HEK293 (cell line): ENCODE data around the gene NFATC3.

ENCODE experiments used
- CTCF ChIA-PET: fragments of 350-600 bp; formaldehyde crosslinking; extraction: SDS; loops from one replicate; lab custom pipeline; 2021; ENCODE audit warnings: antibody characterized with exemption; lab: Yijun Ruan, JAX
- POLR2A ChIA-PET: fragments of 300-600 bp; formaldehyde crosslinking; extraction: SDS; loops from one replicate; lab custom pipeline; 2020; ENCODE audit warnings: antibody characterized with exemption, inconsistent platforms; lab: Yijun Ruan, JAX
- H3K27ac ChIP-seq: fragments of 200-500 bp; sonication (Bioruptor generic); 2 replicates; pipeline ENCODE4 v1.5.1; 2014; ENCODE audit warnings: low read depth, low read length, control low read depth, inconsistent platforms; ENCODE audit errors: extremely low read depth
- H3K36me3 ChIP-seq, 2 experiments: fragments of 200-500 bp in 1 of 2; sonication (Bioruptor generic) in 1 of 2; 1 replicate in 1 of 2; 2 replicates in 1 of 2; pipeline ENCODE4 v1.5.1; 2014 to 2017; ENCODE audit warnings: inconsistent platforms in 2 of 2, low read length in 2 of 2; ENCODE audit not compliant: control insufficient read depth in 2 of 2, insufficient read depth in 1 of 2
- H3K4me1 ChIP-seq: fragments of 200-500 bp; sonication (Bioruptor generic); 2 replicates; pipeline ENCODE4 v1.5.1; 2014; ENCODE audit warnings: mild to moderate bottlenecking, low read length, inconsistent platforms; ENCODE audit not compliant: control insufficient read depth, insufficient read depth
- H3K4me3 ChIP-seq: 2 replicates; pipeline ENCODE4 v1.5.1; 2011; ENCODE audit warnings: low read depth, mild to moderate bottlenecking, control low read depth, low read length, moderate library complexity
- H3K9me3 ChIP-seq: fragments of 200-500 bp; sonication (Bioruptor generic); 2 replicates; pipeline ENCODE4 v1.5.1; 2014; ENCODE audit warnings: low read depth, low read length, inconsistent platforms; ENCODE audit not compliant: control insufficient read depth, insufficient read depth
- BCL11A ChIP-seq: fragments of 450-650 bp; formaldehyde crosslinking; IDR thresholded peaks from 2 replicates; pipeline ENCODE4 v1.5.1; 2016; ENCODE audit warnings: low read depth, missing biosample characterization, missing genetic modification characterization
- BCL6B ChIP-seq: fragments of 450-650 bp; formaldehyde crosslinking; IDR thresholded peaks from 2 replicates; pipeline ENCODE4 v1.5.1; 2017; ENCODE audit warnings: missing biosample characterization, missing genetic modification characterization
- EGR2 ChIP-seq: fragments of 450-650 bp; formaldehyde crosslinking; IDR thresholded peaks from 2 replicates; pipeline ENCODE4 v1.5.1; 2016; ENCODE audit warnings: low read depth, missing biosample characterization, missing genetic modification characterization
- GLIS1 ChIP-seq: fragments of 450-650 bp; formaldehyde crosslinking; IDR thresholded peaks from 2 replicates; pipeline ENCODE4 v1.5.1; 2016; ENCODE audit warnings: missing biosample characterization, missing genetic modification characterization
- INSM2 ChIP-seq: fragments of 450-650 bp; formaldehyde crosslinking; IDR thresholded peaks from 2 replicates; pipeline ENCODE4 v1.5.1; 2016; ENCODE audit warnings: missing biosample characterization, missing genetic modification characterization
- KLF1 ChIP-seq: fragments of 450-650 bp; formaldehyde crosslinking; IDR thresholded peaks from 2 replicates; pipeline ENCODE4 v1.5.1; 2016; ENCODE audit warnings: missing biosample characterization, missing genetic modification characterization
- PRDM4 ChIP-seq: fragments of 450-650 bp; formaldehyde crosslinking; IDR thresholded peaks from 2 replicates; pipeline ENCODE4 v1.5.1; 2017; ENCODE audit warnings: missing biosample characterization, missing genetic modification characterization
- SP2 ChIP-seq: fragments of 450-650 bp; formaldehyde crosslinking; IDR thresholded peaks from 2 replicates; pipeline ENCODE4 v1.5.1; 2016; ENCODE audit warnings: missing biosample characterization, missing genetic modification characterization
- YY2 ChIP-seq: fragments of 450-650 bp; formaldehyde crosslinking; IDR thresholded peaks from 2 replicates; pipeline ENCODE4 v1.5.1; 2016; ENCODE audit warnings: missing biosample characterization, missing genetic modification characterization
- ZBTB10 ChIP-seq: fragments of 450-650 bp; formaldehyde crosslinking; IDR thresholded peaks from 2 replicates; pipeline ENCODE4 v1.5.1; 2016; ENCODE audit warnings: missing biosample characterization, missing genetic modification characterization
- ZBTB17 ChIP-seq: fragments of 450-650 bp; formaldehyde crosslinking; IDR thresholded peaks from 2 replicates; pipeline ENCODE4 v1.5.1; 2016; ENCODE audit warnings: missing biosample characterization, missing genetic modification characterization
- ZBTB20 ChIP-seq: fragments of 450-650 bp; formaldehyde crosslinking; IDR thresholded peaks from 2 replicates; pipeline ENCODE4 v1.5.1; 2016; ENCODE audit warnings: missing biosample characterization, missing genetic modification characterization
- ZFP69B ChIP-seq: fragments of 450-650 bp; formaldehyde crosslinking; IDR thresholded peaks from 2 replicates; pipeline ENCODE4 v1.5.1; 2016; ENCODE audit warnings: missing biosample characterization, missing genetic modification characterization
- ZNF114 ChIP-seq: fragments of 450-650 bp; formaldehyde crosslinking; IDR thresholded peaks from 2 replicates; pipeline ENCODE4 v1.5.0; 2017; ENCODE audit warnings: missing biosample characterization, missing genetic modification characterization
- ZNF132 ChIP-seq: fragments of 450-650 bp; formaldehyde crosslinking; IDR thresholded peaks from 2 replicates; pipeline ENCODE4 v1.5.1; 2017; ENCODE audit warnings: missing biosample characterization, missing genetic modification characterization, borderline replicate concordance
- ZNF155 ChIP-seq: fragments of 450-650 bp; formaldehyde crosslinking; IDR thresholded peaks from 2 replicates; pipeline ENCODE4 v1.5.1; 2016; ENCODE audit warnings: missing biosample characterization, missing genetic modification characterization
- ZNF324 ChIP-seq: fragments of 450-650 bp; formaldehyde crosslinking; IDR thresholded peaks from 2 replicates; pipeline ENCODE4 v1.5.1; 2016; ENCODE audit warnings: missing biosample characterization, missing genetic modification characterization
- ZNF335 ChIP-seq: fragments of 450-650 bp; formaldehyde crosslinking; conservative IDR thresholded peaks from 2 replicates; pipeline ENCODE4 v1.5.1; 2016; ENCODE audit warnings: missing biosample characterization, missing genetic modification characterization
- ZNF362 ChIP-seq: fragments of 450-650 bp; formaldehyde crosslinking; IDR thresholded peaks from 2 replicates; pipeline ENCODE4 v1.5.1; 2016; ENCODE audit warnings: missing biosample characterization, missing genetic modification characterization
- ZNF391 ChIP-seq: fragments of 450-650 bp; formaldehyde crosslinking; IDR thresholded peaks from 2 replicates; pipeline ENCODE4 v1.5.1; 2016; ENCODE audit warnings: low read depth, missing biosample characterization, missing genetic modification characterization, borderline replicate concordance
- ZNF514 ChIP-seq: fragments of 450-650 bp; formaldehyde crosslinking; IDR thresholded peaks from 2 replicates; pipeline ENCODE4 v1.5.1; 2016; ENCODE audit warnings: missing biosample characterization, missing genetic modification characterization
- ZNF585B ChIP-seq: fragments of 450-650 bp; formaldehyde crosslinking; IDR thresholded peaks from 2 replicates; pipeline ENCODE4 v1.5.1; 2016; ENCODE audit warnings: missing biosample characterization, missing genetic modification characterization
- ZNF670 ChIP-seq: fragments of 450-650 bp; formaldehyde crosslinking; IDR thresholded peaks from 2 replicates; pipeline ENCODE4 v1.5.1; 2016; ENCODE audit warnings: missing biosample characterization, missing genetic modification characterization, low read depth
- ZNF707 ChIP-seq: fragments of 450-650 bp; formaldehyde crosslinking; IDR thresholded peaks from 2 replicates; pipeline ENCODE4 v1.5.1; 2016; ENCODE audit warnings: missing biosample characterization, missing genetic modification characterization
- ZNF76 ChIP-seq: fragments of 450-650 bp; formaldehyde crosslinking; IDR thresholded peaks from 2 replicates; pipeline ENCODE4; 2016; ENCODE audit warnings: low read depth, missing biosample characterization, missing genetic modification characterization, borderline replicate concordance
- ZSCAN16 ChIP-seq: fragments of 450-650 bp; formaldehyde crosslinking; IDR thresholded peaks from 2 replicates; pipeline ENCODE4 v1.5.1; 2016; ENCODE audit warnings: missing biosample characterization, missing genetic modification characterization

The NFATC3 gene

GRCh38 chr16:68236826-68237242 lies 151.7 kb downstream of the NFATC3 start (continued):
- TF ChIP-seq ZNF585B (no peak), SP2 (tag by site-specific recombination) (no peak), ZFP69B (tag by site-specific recombination) (no peak), GLIS1 (tag by site-specific recombination) (no peak), ZBTB17 (no peak), ZNF514 (tag by site-specific recombination) (no peak), ZNF707 (tag by site-specific recombination) (no peak)

GRCh38 chr16:68237243-68238028 lies 152.3 kb downstream of the NFATC3 start:
- Histone ChIP-seq H3K9me3 (no peaks in the 10 kb centered on the region), H3K4me1 (peaks cover 7% of the 10 kb centered on the region; the same call in 1 of the 2 replicates), H3K36me3 (peaks cover 0 to 8% of the 10 kb centered on the region in 2 experiments; a peak in 1 of 3 replicates), H3K4me3 (peak overlapping the region; percentile 40), H3K27ac (peak overlapping the region; percentile 75)
- ChIA-PET CTCF (interaction anchor here (0.6 to 1.5 kb wide), 6 partner anchors 24 to 154 kb away, joined by 3 to 5 read pairs (median 3); partner anchors contain the start of gene SLC7A6), POLR2A (interaction anchor here (0.5 to 3.3 kb wide), 12 partner anchors 10 to 215 kb away, joined by 3 to 34 read pairs (median 10); partner anchors contain the start of genes DDX28, DUS2, NFATC3 and PRMT7)
- TF ChIP-seq INSM2 (peak; percentile 93), ZBTB10 (tag by site-specific recombination) (0 out of 2 replicates have a peak, but pooled peaks have one; percentile 37), ZNF76 (tag by site-specific recombination) (0 out of 2 replicates have a peak, but pooled peaks have one; percentile 23), ZNF324 (peak; percentile 48), ZNF155 (no peak), ZNF132 (tag by site-specific recombination) (no peak), PRDM4 (tag by site-specific recombination) (0 out of 2 replicates have a peak, but pooled peaks have one; percentile 10), ZNF391 (0 out of 2 replicates have a peak, but pooled peaks have one; percentile 21), ZNF670 (no peak), BCL6B (tag by site-specific recombination) (no peak), ZBTB20 (tag by site-specific recombination) (peak; percentile 99), KLF1 (peak; percentile 99), ZNF114 (tag by site-specific recombination) (no peak), EGR2 (tag by site-specific recombination) (peak; percentile 88), ZSCAN16 (tag by site-specific recombination) (0 out of 2 replicates have a peak, but pooled peaks have one; percentile 24), BCL11A (tag by site-specific recombination) (peak; percentile 71; the same call in 1 of the 2 replicates), ZNF362 (no peak), ZNF335 (tag by site-specific recombination) (peak; percentile 76), SP2 (tag by site-specific recombination) (peak; percentile 95), YY2 (no peak)
